ENCODE results near the gene STX18. TPM values are rescaled to one million over a fixed set of nuclear protein-coding genes. Genes with fewer than 3 reads are reported as not detected.

STX18 gene
- total RNA-seq, 1 donor from 2014 or later = 24.0 TPM

DNA sequence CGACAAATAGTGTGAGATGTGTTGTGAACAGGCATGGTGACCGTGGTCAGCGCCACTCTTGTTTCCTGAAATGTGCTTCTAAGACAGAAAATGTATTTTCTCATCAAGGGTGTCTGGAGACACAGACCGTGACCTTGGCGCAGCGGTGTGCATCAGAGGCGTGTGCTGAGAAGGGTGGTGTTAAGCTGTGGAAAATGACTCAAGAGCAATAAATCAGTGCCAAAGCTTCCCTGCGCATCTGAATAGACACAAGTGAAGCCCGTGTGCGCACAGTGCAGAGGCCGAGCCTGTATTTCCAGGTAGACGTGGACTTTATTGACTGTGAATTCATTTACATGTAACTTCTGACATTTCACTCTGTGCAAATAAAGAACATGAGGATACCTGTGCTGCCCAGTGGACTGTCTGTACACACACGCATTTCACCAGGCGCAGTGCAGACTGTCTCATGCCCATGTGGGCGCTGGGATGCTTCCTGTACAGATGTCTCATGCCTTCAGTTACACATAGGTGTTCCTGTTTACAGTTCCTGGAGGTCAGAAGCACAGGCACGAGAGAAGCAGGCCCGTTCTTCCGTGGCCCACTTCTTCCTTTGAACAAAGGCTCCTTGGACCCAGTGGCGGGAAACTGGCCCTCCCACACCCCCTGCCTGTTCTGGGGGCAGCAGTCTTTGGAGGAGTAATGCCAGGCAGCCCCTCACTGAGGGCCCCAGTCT is 123.0 kb downstream of the STX18 start:
- no peak overlapping the region for H3K4me3 Mint-ChIP-seq (ENCODE audit: unreplicated experiment)
- Histone ChIP-seq H3K9ac (ENCODE audit: low read length) (no peak overlapping the region), H3K27ac (ENCODE audit: low read depth, low read length) (no peak overlapping the region), H3K36me3 (ENCODE audit: insufficient read depth, low read length) (peaks cover 15% of the 10 kb centered on the region), H2AFZ (ENCODE audit: low read depth, low read length) (no peak overlapping the region), H3K4me1 (ENCODE audit: insufficient read depth, low read length) (no peaks in the 10 kb centered on the region), H3K27me3 (ENCODE audit: insufficient read depth, low read length) (no peaks in the 10 kb centered on the region), H3K4me2 (ENCODE audit: low read length) (no peak overlapping the region), H3K4me3 (ENCODE audit: insufficient read depth, low read depth, low read length) (no peak overlapping the region), H3K79me2 (ENCODE audit: insufficient read depth, low read length) (no peaks in the 10 kb centered on the region), H4K20me1 (ENCODE audit: insufficient read depth, low read length) (no peaks in the 10 kb centered on the region), H3K9me3 (ENCODE audit: insufficient read depth, low read depth, low read length) (no peaks in the 10 kb centered on the region)
- no peak for FAIRE-seq
- H3K27me3 Mint-ChIP-seq (ENCODE audit: low read depth, unreplicated experiment) = no peaks in the 10 kb centered on the region
- H3K27ac Mint-ChIP-seq (ENCODE audit: unreplicated experiment) = no peak overlapping the region
- peaks cover 27% of the 10 kb centered on the region for H3K36me3 Mint-ChIP-seq (ENCODE audit: low read depth, unreplicated experiment)
- TF ChIP-seq EZH2 (IDR thresholded peaks at IDR 0.05; ENCODE audit: insufficient read depth, low read length) = no peak
- TF ChIP-seq, protein P1, sequence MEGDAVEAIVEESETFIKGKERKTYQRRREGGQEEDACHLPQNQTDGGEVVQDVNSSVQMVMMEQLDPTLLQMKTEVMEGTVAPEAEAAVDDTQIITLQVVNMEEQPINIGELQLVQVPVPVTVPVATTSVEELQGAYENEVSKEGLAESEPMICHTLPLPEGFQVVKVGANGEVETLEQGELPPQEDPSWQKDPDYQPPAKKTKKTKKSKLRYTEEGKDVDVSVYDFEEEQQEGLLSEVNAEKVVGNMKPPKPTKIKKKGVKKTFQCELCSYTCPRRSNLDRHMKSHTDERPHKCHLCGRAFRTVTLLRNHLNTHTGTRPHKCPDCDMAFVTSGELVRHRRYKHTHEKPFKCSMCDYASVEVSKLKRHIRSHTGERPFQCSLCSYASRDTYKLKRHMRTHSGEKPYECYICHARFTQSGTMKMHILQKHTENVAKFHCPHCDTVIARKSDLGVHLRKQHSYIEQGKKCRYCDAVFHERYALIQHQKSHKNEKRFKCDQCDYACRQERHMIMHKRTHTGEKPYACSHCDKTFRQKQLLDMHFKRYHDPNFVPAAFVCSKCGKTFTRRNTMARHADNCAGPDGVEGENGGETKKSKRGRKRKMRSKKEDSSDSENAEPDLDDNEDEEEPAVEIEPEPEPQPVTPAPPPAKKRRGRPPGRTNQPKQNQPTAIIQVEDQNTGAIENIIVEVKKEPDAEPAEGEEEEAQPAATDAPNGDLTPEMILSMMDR (IDR thresholded peaks at IDR 0.05; ENCODE audit: insufficient read depth, low read depth, low read length) = no peak
- no peaks in the 10 kb centered on the region for H3K4me1 Mint-ChIP-seq (ENCODE audit: low read depth, unreplicated experiment)
- H3K9me3 Mint-ChIP-seq (ENCODE audit: unreplicated experiment) = peaks cover 3% of the 10 kb centered on the region
- DNase-seq (ENCODE audit: low read depth) = no peak

DNA sequence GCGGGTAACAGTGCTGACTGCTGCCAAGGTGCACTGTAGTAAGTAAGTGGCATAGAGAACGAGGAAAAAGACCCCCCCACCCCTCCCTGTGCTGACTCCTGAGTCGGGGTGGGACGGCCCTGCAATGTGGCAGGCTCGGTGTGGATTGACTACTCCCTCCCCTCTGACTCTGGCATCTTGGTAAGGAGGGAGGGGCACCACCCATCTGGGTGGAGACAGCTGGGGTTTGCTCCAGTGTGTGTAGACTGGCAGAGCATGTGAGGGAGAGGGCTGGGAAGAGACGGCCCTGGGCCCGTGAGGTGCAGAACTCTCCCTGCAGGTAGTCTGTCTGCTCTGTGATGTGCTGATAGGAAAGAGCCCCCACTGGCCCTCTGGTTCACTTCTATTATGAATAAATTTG is 124.0 kb downstream of the STX18 start:
- H3K9me3 ChIP-seq (ENCODE audit: insufficient read depth, low read depth, low read length) = no peaks in the 10 kb centered on the region
- no peak overlapping the region for H3K9ac ChIP-seq (ENCODE audit: low read length)
- Mint-ChIP-seq H3K27me3 (ENCODE audit: low read depth, unreplicated experiment) (peaks cover 2% of the 10 kb centered on the region), H3K27ac (ENCODE audit: unreplicated experiment) (no peak overlapping the region), H3K36me3 (ENCODE audit: low read depth, unreplicated experiment) (peaks cover 21% of the 10 kb centered on the region), H3K4me3 (ENCODE audit: unreplicated experiment) (no peak overlapping the region), H3K9me3 (ENCODE audit: unreplicated experiment) (peaks cover 3% of the 10 kb centered on the region), H3K4me1 (ENCODE audit: low read depth, unreplicated experiment) (no peaks in the 10 kb centered on the region)
- DNase-seq (ENCODE audit: low read depth) (no peak), FAIRE-seq (no peak)
- H3K4me1 ChIP-seq (ENCODE audit: insufficient read depth, low read length) = no peaks in the 10 kb centered on the region
- H3K36me3 ChIP-seq (ENCODE audit: insufficient read depth, low read length) = peaks cover 14% of the 10 kb centered on the region
- no peaks in the 10 kb centered on the region for H4K20me1 ChIP-seq (ENCODE audit: insufficient read depth, low read length)
- no peak overlapping the region for H3K27ac ChIP-seq (ENCODE audit: low read depth, low read length)
- TF ChIP-seq, protein P1 (IDR thresholded peaks at IDR 0.05; ENCODE audit: insufficient read depth, low read depth, low read length) = no peak
- TF ChIP-seq EZH2 (IDR thresholded peaks at IDR 0.05; ENCODE audit: insufficient read depth, low read length) = no peak
- no peak overlapping the region for H3K4me3 ChIP-seq (ENCODE audit: insufficient read depth, low read depth, low read length)
- H3K27me3 ChIP-seq (ENCODE audit: insufficient read depth, low read length) = no peaks in the 10 kb centered on the region
- H3K79me2 ChIP-seq (ENCODE audit: insufficient read depth, low read length) = no peaks in the 10 kb centered on the region
- no peak overlapping the region for H2AFZ ChIP-seq (ENCODE audit: low read depth, low read length)
- H3K4me2 ChIP-seq (ENCODE audit: low read length) = no peak overlapping the region

DNA sequence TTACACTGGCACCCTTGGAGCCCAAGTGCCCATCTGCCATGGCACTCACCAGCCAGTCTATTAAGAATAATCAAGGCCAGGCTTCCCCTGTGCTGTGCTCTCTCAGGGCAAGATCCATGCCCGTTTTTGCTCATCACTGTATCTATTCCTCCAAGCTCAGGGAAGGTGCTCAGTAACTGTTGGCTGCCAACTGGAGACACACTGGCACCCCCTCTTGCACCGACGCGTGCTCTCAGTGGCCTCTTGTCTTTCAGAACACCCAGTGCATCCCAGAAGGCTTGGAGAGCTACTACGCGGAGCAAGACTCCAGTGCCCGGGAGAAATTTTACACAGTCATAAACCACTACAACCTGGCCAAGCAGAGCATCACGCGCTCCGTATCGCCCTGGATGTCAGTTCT is 124.9 kb downstream of the STX18 start:
- H3K36me3 ChIP-seq (ENCODE audit: insufficient read depth, low read length) = peaks cover 14% of the 10 kb centered on the region
- TF ChIP-seq, protein P1 (IDR thresholded peaks at IDR 0.05; ENCODE audit: insufficient read depth, low read depth, low read length) = no peak
- TF ChIP-seq EZH2 (IDR thresholded peaks at IDR 0.05; ENCODE audit: insufficient read depth, low read length) = no peak
- no peak overlapping the region for H3K4me3 Mint-ChIP-seq (ENCODE audit: unreplicated experiment)
- no peaks in the 10 kb centered on the region for H3K4me1 Mint-ChIP-seq (ENCODE audit: low read depth, unreplicated experiment)
- H3K27ac Mint-ChIP-seq (ENCODE audit: unreplicated experiment) = no peak overlapping the region
- H3K27me3 Mint-ChIP-seq (ENCODE audit: low read depth, unreplicated experiment) = peaks cover 3% of the 10 kb centered on the region
- no peak for FAIRE-seq
- H3K4me1 ChIP-seq (ENCODE audit: insufficient read depth, low read length) = no peaks in the 10 kb centered on the region
- H3K79me2 ChIP-seq (ENCODE audit: insufficient read depth, low read length) = no peaks in the 10 kb centered on the region
- no peak overlapping the region for H3K4me3 ChIP-seq (ENCODE audit: insufficient read depth, low read depth, low read length)
- no peaks in the 10 kb centered on the region for H4K20me1 ChIP-seq (ENCODE audit: insufficient read depth, low read length)
- no peaks in the 10 kb centered on the region for H3K9me3 ChIP-seq (ENCODE audit: insufficient read depth, low read depth, low read length)
- H3K27ac ChIP-seq (ENCODE audit: low read depth, low read length) = no peak overlapping the region
- no peak overlapping the region for H3K4me2 ChIP-seq (ENCODE audit: low read length)
- peaks cover 3% of the 10 kb centered on the region for H3K9me3 Mint-ChIP-seq (ENCODE audit: unreplicated experiment)
- H2AFZ ChIP-seq (ENCODE audit: low read depth, low read length) = no peak overlapping the region
- no peak for DNase-seq (ENCODE audit: low read depth)
- H3K27me3 ChIP-seq (ENCODE audit: insufficient read depth, low read length) = no peaks in the 10 kb centered on the region
- H3K9ac ChIP-seq (ENCODE audit: low read length) = no peak overlapping the region
- H3K36me3 Mint-ChIP-seq (ENCODE audit: low read depth, unreplicated experiment) = peaks cover 21% of the 10 kb centered on the region

Data from astrocyte (in vitro differentiated cells and primary cell).